OCI-LY1 (cell line): ENCODE data around the gene PRRT1.

Experiments
- H2AFZ ChIP-seq: fragments of 200-600 bp; sonication (generic), shearing (Covaris generic); 2 replicates; pipeline ENCODE4 v1.6.0; 2014; ENCODE audit warnings: antibody characterized with exemption, mild to moderate bottlenecking, low read length
- H3F3A ChIP-seq: fragments of 200-600 bp; sonication (generic), shearing (Covaris generic); 2 replicates; pipeline ENCODE4 v1.6.0; 2014; ENCODE audit warnings: mild to moderate bottlenecking, antibody characterized with exemption, low read length, moderate library complexity; ENCODE audit not compliant: insufficient read depth
- H3K27ac ChIP-seq: fragments of 200-600 bp; sonication (generic); 2 replicates; pipeline ENCODE4 v1.5.1; 2014; ENCODE audit warnings: low read length, mixed run types, mild to moderate bottlenecking, low read depth; ENCODE audit not compliant: poor library complexity, severe bottlenecking
- H3K27me3 ChIP-seq: fragments of 200-600 bp; sonication (generic); 2 replicates; pipeline ENCODE4 v1.6.0; 2014; ENCODE audit warnings: antibody characterized with exemption, mild to moderate bottlenecking, low read length, moderate library complexity; ENCODE audit not compliant: insufficient read depth
- H3K36me3 ChIP-seq: fragments of 200-600 bp; sonication (generic); 2 replicates; pipeline ENCODE4 v1.6.1; 2014; ENCODE audit warnings: mild to moderate bottlenecking, antibody characterized with exemption, low read length, moderate library complexity, mixed read lengths; ENCODE audit not compliant: insufficient read depth
- H3K4me1 ChIP-seq: fragments of 200-600 bp; sonication (generic); 2 replicates; pipeline ENCODE4 v1.5.1; 2014; ENCODE audit warnings: mild to moderate bottlenecking, low read length, moderate library complexity; ENCODE audit not compliant: insufficient read depth, severe bottlenecking
- H3K4me2 ChIP-seq: fragments of 200-600 bp; sonication (generic), shearing (Covaris generic); 2 replicates; pipeline ENCODE4 v1.6.1; 2014; ENCODE audit warnings: low read length
- H3K4me3 ChIP-seq: fragments of 200-600 bp; sonication (generic); 2 replicates; pipeline ENCODE4 v1.5.1; 2014; ENCODE audit warnings: low read length, low read depth, mild to moderate bottlenecking, mixed read lengths; ENCODE audit not compliant: poor library complexity, severe bottlenecking
- H3K79me2 ChIP-seq: fragments of 200-600 bp; shearing (Covaris generic); 2 replicates; pipeline ENCODE4 v1.6.1; 2016; ENCODE audit warnings: mixed run types, low read length, mixed read lengths; ENCODE audit not compliant: insufficient read depth
- H3K9ac ChIP-seq: fragments of 200-600 bp; sonication (generic), shearing (Covaris generic); 2 replicates; pipeline ENCODE4 v1.6.1; 2014; ENCODE audit warnings: mild to moderate bottlenecking, low read length, mixed read lengths
- H3K9me2 ChIP-seq: fragments of 200-600 bp; sonication (generic), shearing (Covaris generic); 2 replicates; pipeline ENCODE4 v1.6.1; 2014; ENCODE audit warnings: low read depth, mild to moderate bottlenecking, low read length, mixed read lengths
- H3K9me3 ChIP-seq: fragments of 200-600 bp; shearing (Covaris generic); 2 replicates; pipeline ENCODE4 v1.6.1; 2014; ENCODE audit warnings: low read length, mixed read lengths
- H4K20me1 ChIP-seq: fragments of 200-600 bp; sonication (generic), shearing (Covaris generic); 2 replicates; pipeline ENCODE4 v1.6.0; 2016; ENCODE audit warnings: mild to moderate bottlenecking, low read length; ENCODE audit not compliant: insufficient read depth
- CTCF ChIP-seq: fragments of 200-600 bp; sonication (generic), shearing (Covaris generic); IDR thresholded peaks from 2 replicates; pipeline ENCODE4 v1.5.1; 2017; ENCODE audit warnings: mild to moderate bottlenecking, antibody characterized with exemption, low read length, moderate library complexity, mixed read lengths
- EZH2 ChIP-seq: fragments of 200-600 bp; sonication (generic), shearing (Covaris generic); IDR thresholded peaks from 2 replicates; pipeline ENCODE4 v1.8.0; 2017; ENCODE audit warnings: borderline replicate concordance, mixed run types, mild to moderate bottlenecking, antibody characterized with exemption, low read length, moderate library complexity, mixed read lengths

The PRRT1 gene

GRCh38 chr6:32151863-32152768 lies at the start of gene PRRT1:
Gene PRRT1, minus strand, starts transcription at chr6:32151939. Its CDS starts 112 bp downstream, at chr6:32151827.
- Histone ChIP-seq H2AFZ (no peak within 1 kb of the TSS), H3K9me3 (no peaks in the 10 kb centered on the region), H3K9me2 (no peaks in the 10 kb centered on the region), H3K4me1 (peaks cover 25% of the 10 kb centered on the region), H3K4me2 (no peak within 1 kb of the TSS; the same call in 1 of the 2 replicates), H3K36me3 (no peaks in the 10 kb centered on the region; the same call in 1 of the 2 replicates), H3K27ac (no peak within 1 kb of the TSS), H3K9ac (no peak within 1 kb of the TSS), H4K20me1 (no peaks in the 10 kb centered on the region), H3K4me3 (no peak within 1 kb of the TSS), H3K79me2 (no peaks in the 10 kb centered on the region), H3K27me3 (no peaks in the 10 kb centered on the region; the same call in 1 of the 2 replicates), H3F3A (0 out of 2 replicates have a peak, but pooled peaks cover 4% of the 10 kb centered on the region)
- no peak for TF ChIP-seq CTCF
- TF ChIP-seq EZH2, result no peak

GRCh38 chr6:32200711-32201475 lies 49.2 kb upstream of the PRRT1 start:
- Histone ChIP-seq H2AFZ (no peak overlapping the region), H3K4me3 (no peak overlapping the region), H3K9ac (no peak overlapping the region), H3K27me3 (no peaks in the 10 kb centered on the region), H3K4me2 (no peak overlapping the region), H3K9me2 (no peaks in the 10 kb centered on the region), H3K9me3 (no peaks in the 10 kb centered on the region), H3K79me2 (no peaks in the 10 kb centered on the region), H3K4me1 (peaks cover 16% of the 10 kb centered on the region), H3K36me3 (no peaks in the 10 kb centered on the region), H4K20me1 (no peaks in the 10 kb centered on the region), H3K27ac (no peak overlapping the region), H3F3A (no peaks in the 10 kb centered on the region)
- TF ChIP-seq CTCF, result no peak
- no peak for TF ChIP-seq EZH2

- Histone ChIP-seq H3K4me3 (no peak overlapping the region), H4K20me1 (no peaks in the 10 kb centered on the region), H3K36me3 (no peaks in the 10 kb centered on the region), H3K9me2 (no peaks in the 10 kb centered on the region), H3F3A (no peaks in the 10 kb centered on the region), H3K79me2 (no peaks in the 10 kb centered on the region), H3K4me2 (no peak overlapping the region), H2AFZ (no peak overlapping the region), H3K27me3 (no peaks in the 10 kb centered on the region), H3K9ac (no peak overlapping the region), H3K27ac (no peak overlapping the region), H3K4me1 (peaks cover 25% of the 10 kb centered on the region), H3K9me3 (no peaks in the 10 kb centered on the region)
- TF ChIP-seq CTCF, result no peak
- no peak for TF ChIP-seq EZH2
Observed at GRCh38 chr6:32198866-32199265, 47.1 kb upstream of the PRRT1 start.
